ENCODE measurements around the gene NFE2L1.

GRCh38 chr17:48106802-48107136 is 58.6 kb downstream of the NFE2L1 start:
- TF ChIP-seq POLR2A (IDR thresholded peaks at IDR 0.05), result no peak
- TF ChIP-seq CTCF (IDR thresholded peaks at IDR 0.05), result no peak
